DMS 273 treated with DMSO at 0.1 percent for 48 hours (cell line): ENCODE data around the gene SFXN5.

Experiments used
- DNase-seq: peaks from one replicate; lab custom pipeline; 2025; lab: John Stamatoyannopoulos, UW

SFXN5 gene

DNA sequence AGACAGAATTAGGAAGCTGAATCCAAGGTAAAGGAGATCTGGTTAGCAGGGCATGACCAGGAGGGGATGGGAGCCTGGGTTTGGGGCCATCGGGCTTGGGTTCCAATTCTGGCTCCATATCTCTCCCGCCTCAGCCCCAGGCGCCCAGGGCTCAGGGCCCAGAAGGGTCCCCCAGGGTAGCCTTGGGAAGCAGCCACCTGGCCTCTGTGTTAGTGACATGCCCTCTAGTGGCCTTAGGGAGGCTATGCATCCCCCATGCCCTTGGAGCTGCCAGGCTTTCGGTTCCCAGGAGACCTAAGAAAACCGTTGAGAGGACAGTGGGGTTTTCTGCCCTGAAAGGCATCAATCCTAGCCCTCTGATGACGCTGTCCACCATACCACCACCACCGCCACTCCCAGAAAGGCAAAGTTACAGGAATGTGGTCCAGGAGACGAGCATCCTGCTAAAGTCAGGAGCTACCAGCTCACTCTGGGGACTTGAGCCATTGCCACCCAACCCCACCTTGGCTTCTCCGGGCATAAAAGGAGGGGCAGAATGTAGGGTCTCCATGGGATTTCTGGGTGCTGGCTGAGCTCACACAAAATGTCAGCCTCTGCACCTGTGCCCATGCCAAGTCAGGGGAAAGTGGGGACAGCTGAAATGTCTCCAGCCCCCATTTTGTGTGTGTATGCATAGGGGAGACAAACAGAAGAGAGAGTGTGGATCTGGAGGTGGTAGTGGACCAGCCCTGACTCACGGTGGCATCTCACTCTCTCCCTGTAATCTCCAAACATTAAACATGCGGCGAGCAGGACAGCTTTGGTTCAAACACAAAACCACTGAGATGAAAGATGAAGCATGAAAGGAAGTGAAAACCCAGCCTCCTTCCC is 97.7 kb downstream of the SFXN5 start:
- peak; percentile 43 for DNase-seq

DNA sequence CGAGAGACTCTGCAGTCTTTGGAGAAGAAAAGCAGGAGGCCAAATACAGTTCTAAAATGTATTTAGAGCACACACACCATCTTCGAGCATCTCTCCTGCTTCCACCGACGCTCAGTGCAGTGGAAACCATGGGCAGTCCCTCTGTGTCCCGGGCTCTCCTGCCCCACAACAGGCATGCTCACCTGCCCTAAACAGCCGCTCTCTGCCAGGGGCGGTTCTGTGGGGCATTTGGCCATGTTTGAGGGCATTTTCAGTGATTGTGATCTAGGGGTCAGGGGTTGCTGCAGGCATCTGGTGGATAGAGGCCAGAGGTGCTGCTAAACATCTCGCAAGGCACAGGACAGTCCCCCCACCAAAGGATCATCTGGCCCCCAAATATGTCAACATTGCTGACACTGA is 98.4 kb downstream of the SFXN5 start:
- no peak for DNase-seq

GRCh38 chr2:72972352-72973136 is 99.0 kb downstream of the SFXN5 start:
- DNase-seq = no peak

- no peak for DNase-seq
Observed at GRCh38 chr2:72971036-72971435, 100.5 kb downstream of the SFXN5 start.

DNA sequence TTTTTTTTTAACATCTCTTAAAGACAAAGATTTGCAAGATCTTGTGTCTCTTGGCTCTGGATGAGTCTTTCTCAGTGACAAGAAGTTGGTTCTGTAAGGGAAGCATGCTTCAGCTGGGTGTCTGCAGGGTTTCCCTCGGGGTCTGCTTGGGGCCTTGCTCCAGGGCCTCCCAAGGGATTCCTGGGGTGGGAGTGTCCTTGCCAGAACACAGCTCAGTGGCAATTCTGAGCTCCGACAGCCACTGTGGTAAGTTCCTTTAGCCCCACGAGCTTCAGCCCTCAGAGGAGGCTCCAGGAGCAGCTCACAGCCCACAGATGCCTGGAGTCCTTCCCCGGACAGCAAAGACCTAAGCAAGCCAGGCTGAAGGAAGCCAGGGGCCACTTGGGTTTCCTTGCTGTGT is 101.8 kb downstream of the SFXN5 start:
- no peak for DNase-seq

- no peak for DNase-seq
Observed at GRCh38 chr2:72968286-72968685, 103.2 kb downstream of the SFXN5 start.

GRCh38 chr2:72965770-72966450 is 105.6 kb downstream of the SFXN5 start:
- no peak for DNase-seq

GRCh38 chr2:72965016-72965415 is 106.5 kb downstream of the SFXN5 start:
- DNase-seq = no peak

DNA sequence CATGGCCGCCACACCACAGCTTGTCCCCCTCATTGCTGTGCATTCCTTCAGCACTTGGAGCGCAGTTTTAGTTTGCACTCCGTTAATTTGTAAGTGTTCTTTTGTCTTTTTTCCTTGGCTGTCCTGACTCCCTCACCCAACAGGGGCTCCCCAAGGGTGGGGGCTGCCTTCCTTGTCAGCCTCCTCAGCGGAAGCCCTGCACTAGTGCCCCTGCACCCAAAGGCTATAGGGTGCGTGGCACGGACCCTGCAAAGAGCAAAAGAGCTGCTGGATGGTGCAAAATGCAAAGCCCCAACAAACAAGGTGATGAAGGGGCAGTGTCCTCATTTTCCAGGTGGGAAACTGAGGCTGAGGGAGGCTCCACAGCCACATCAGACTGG is 107.4 kb downstream of the SFXN5 start:
- no peak for DNase-seq

- peak; percentile 35 for DNase-seq
Observed at GRCh38 chr2:72963423-72964145, 107.9 kb downstream of the SFXN5 start.

DNA sequence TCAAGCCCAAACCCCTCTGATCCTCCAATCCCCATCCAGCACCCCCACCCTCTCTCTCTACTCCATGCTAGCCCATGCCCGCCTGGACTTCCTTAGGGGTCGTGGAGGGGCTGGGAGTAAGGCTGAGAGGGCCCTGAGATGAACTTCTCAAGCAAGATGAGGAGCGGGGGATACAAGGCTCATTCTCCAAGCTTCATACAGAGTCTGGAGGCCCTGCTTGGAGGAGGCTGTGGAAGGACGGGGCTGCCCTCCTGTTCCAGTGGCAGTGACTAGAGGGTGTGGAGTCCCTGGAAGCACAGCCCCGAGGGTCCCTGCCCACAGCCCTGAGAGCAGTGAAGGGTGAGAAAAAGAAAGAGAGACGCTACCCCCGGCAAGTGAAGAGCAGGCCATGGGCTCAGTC is 108.6 kb downstream of the SFXN5 start:
- no peak for DNase-seq

DNA sequence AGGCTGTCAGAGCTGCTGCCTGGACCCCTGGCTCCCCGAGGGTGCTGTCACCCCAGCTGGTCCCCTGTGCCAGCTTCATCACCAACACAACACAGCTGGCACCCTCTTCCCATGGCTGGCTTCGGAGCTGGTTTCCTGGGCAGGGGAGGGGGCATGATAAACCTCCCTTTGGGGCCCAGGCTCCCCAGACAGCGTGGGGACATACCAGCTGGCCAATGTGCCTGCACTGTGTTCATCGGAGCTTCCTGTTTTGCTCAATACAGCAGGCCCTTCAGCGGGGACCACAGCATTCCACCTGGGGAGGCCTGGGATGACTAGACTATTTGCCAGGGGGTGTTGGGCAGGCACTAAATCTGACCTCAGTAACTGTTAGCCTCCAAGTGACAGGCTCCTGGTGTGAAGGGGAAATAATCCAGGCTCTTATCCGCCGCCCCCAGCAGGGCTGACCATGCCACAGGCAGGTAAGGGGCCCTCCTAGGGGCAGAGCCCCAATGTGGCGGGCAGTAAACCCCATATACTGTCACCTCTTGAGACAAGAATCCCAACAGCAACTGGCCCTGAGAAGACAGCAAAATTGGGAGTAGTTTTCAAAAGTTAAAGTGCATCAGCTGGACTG is 109.6 kb downstream of the SFXN5 start:
- DNase-seq = no peak

- no peak for DNase-seq
Observed at GRCh38 chr2:72961036-72961720, 110.3 kb downstream of the SFXN5 start.

DNA sequence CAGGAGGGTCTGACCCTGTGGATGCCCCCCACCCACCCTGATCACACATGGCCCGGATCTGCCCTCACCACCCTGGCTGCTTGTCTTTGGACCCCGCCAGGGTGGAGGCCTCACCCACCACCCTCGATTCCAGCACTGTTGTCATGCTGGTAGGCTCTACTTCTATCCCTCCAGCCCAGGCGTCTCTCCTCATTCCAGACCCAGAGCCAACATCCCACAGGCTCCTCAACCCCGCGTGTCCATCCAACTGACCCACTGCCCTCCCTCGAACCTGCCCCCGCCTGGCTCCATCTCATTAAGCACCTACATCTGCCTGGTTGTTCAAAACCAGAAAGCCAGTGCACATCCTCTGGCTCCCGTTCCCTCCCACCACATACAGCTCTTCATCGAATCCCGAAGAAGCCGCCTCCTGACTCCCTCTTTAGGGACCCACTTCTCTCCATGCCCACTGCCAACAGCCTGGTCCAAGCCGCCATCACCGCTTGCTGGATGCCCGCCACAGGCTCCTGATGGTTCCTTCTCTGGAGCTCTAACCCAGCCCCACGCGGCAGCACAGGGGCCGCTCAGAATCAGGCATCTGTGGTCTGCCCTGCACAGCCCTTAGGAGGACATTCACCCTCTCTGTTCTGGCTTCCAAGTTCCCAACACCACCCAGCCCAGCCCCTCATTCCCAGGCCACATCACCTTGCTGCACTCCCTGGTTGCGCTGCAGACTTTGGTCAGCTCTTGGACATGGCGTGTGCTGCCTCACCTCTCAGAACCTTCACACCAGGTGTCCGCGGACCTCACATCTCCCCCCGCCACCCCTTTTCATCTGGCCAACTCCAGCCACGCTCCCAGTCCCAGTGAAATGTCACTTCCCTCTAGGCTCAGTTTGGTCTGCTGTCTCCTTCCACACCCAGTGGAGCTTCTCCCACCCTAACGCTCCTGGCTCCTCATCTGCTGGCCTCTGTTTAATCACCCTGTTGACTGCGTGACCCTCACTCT is 111.2 kb downstream of the SFXN5 start:
- DNase-seq = no peak

GRCh38 chr2:72959554-72959953 is 112.0 kb downstream of the SFXN5 start:
- no peak for DNase-seq

- no peak for DNase-seq
Observed at GRCh38 chr2:72958542-72959385, 112.7 kb downstream of the SFXN5 start.

DNA sequence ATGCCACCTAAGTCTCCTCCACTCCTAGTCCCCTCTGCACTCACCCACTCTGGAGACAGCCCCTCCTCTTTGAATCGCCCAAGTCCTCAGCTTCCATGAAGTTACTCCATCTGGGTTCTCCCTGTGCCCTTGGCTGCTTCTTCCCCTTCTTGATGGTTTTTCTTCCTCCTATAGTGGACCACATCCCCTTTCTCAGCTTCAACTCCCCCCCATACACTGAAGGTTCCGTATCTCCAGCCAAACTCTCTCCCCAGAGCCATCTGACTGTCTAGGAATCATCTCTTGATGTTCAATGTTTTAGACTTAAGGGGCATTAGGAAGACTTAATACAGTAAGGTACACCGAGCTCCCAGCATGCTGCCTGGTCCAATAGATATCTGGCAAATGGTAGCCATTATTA is 114.6 kb downstream of the SFXN5 start:
- no peak for DNase-seq

GRCh38 chr2:72956050-72956395 is 115.5 kb downstream of the SFXN5 start:
- DNase-seq = no peak
